Rectal smooth muscle tissue (tissue), 1 donor: Measurements from ENCODE around the gene CASQ2.

Source experiments
- H3K27ac ChIP-seq: one replicate; pipeline ENCODE4 v1.7.0; 2013; ENCODE audit warnings: low read depth, low read length, inconsistent platforms
- H3K27me3 ChIP-seq: one replicate; pipeline ENCODE4 v1.7.0; 2013; ENCODE audit warnings: low read length; ENCODE audit not compliant: control insufficient read depth, insufficient read depth
- H3K36me3 ChIP-seq: one replicate; pipeline ENCODE4 v1.7.0; 2013; ENCODE audit warnings: low read length; ENCODE audit not compliant: control insufficient read depth, insufficient read depth
- H3K4me1 ChIP-seq: one replicate; pipeline ENCODE4 v1.7.0; 2013; ENCODE audit warnings: low read length; ENCODE audit not compliant: control insufficient read depth, insufficient read depth
- H3K4me3 ChIP-seq: one replicate; pipeline ENCODE4 v1.7.0; 2013; ENCODE audit warnings: low read length
- H3K9ac ChIP-seq: one replicate; pipeline ENCODE4 v1.7.0; 2013; ENCODE audit warnings: low read length

CASQ2 gene

DNA sequence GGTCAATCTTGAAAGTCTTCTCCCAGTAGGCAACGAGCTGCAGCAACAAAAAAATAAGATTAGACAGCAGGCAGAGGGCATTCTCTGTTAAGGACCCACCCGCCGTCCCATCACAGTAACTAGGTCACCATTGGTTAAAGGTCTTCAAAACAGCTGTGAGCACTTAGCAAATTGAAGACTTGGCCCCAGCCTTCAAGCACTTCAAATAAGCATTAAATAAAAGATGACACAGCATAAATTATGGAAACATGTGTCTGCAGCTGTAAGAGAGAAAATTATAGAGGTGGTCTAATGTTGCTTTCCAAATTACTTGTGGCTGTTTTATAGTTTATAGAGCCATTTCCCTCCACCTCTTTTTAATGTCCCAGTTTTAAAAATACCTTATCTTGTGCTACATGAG lies 65.6 kb downstream of the CASQ2 start:
- no peaks in the 10 kb centered on the region for H3K4me1 ChIP-seq
- H3K36me3 ChIP-seq = no peaks in the 10 kb centered on the region
- H3K27ac ChIP-seq = no peak overlapping the region

GRCh38 chr1:115701090-115701489 lies 67.4 kb downstream of the CASQ2 start:
- Histone ChIP-seq H3K36me3 (no peaks in the 10 kb centered on the region), H3K27ac (no peak overlapping the region), H3K9ac (no peak overlapping the region), H3K27me3 (no peaks in the 10 kb centered on the region), H3K4me3 (no peak overlapping the region), H3K4me1 (no peaks in the 10 kb centered on the region)

More for the DNA sequence above, 65.6 kb downstream of the CASQ2 start:
- Histone ChIP-seq H3K9ac (no peak overlapping the region), H3K27me3 (no peaks in the 10 kb centered on the region), H3K4me3 (no peak overlapping the region)

- Histone ChIP-seq H3K9ac (no peak overlapping the region), H3K4me3 (no peak overlapping the region), H3K27me3 (no peaks in the 10 kb centered on the region), H3K4me1 (no peaks in the 10 kb centered on the region), H3K27ac (no peak overlapping the region), H3K36me3 (peaks cover under 1% of the 10 kb centered on the region)
Measured at GRCh38 chr1:115697619-115698018, 70.9 kb downstream of the CASQ2 start.

GRCh38 chr1:115694805-115695204 lies 73.7 kb downstream of the CASQ2 start:
- Histone ChIP-seq H3K36me3 (peaks cover 18% of the 10 kb centered on the region), H3K4me3 (no peak overlapping the region), H3K9ac (no peak overlapping the region), H3K4me1 (no peaks in the 10 kb centered on the region), H3K27ac (no peak overlapping the region), H3K27me3 (no peaks in the 10 kb centered on the region)

- Histone ChIP-seq H3K4me3 (no peak overlapping the region), H3K36me3 (peaks cover 19% of the 10 kb centered on the region), H3K4me1 (no peaks in the 10 kb centered on the region), H3K27me3 (no peaks in the 10 kb centered on the region), H3K27ac (no peak overlapping the region), H3K9ac (no peak overlapping the region)
Measured at GRCh38 chr1:115692224-115692623, 76.3 kb downstream of the CASQ2 start.

- Histone ChIP-seq H3K9ac (no peak overlapping the region), H3K36me3 (peaks cover 19% of the 10 kb centered on the region), H3K27me3 (no peaks in the 10 kb centered on the region), H3K4me1 (no peaks in the 10 kb centered on the region), H3K27ac (no peak overlapping the region), H3K4me3 (no peak overlapping the region)
Measured at GRCh38 chr1:115690972-115691371, 77.5 kb downstream of the CASQ2 start.

GRCh38 chr1:115687744-115688143 lies 80.8 kb downstream of the CASQ2 start:
- Histone ChIP-seq H3K4me1 (no peaks in the 10 kb centered on the region), H3K27me3 (no peaks in the 10 kb centered on the region), H3K4me3 (no peak overlapping the region), H3K9ac (no peak overlapping the region), H3K27ac (no peak overlapping the region), H3K36me3 (peaks cover 34% of the 10 kb centered on the region)

GRCh38 chr1:115685029-115685705 lies 83.3 kb downstream of the CASQ2 start:
- H3K9ac ChIP-seq = no peak overlapping the region
- no peak overlapping the region for H3K27ac ChIP-seq
- H3K27me3 ChIP-seq = no peaks in the 10 kb centered on the region
- peaks cover 19% of the 10 kb centered on the region for H3K36me3 ChIP-seq
- H3K4me3 ChIP-seq = no peak overlapping the region
- H3K4me1 ChIP-seq = peaks cover 3% of the 10 kb centered on the region

GRCh38 chr1:115682792-115683191 lies 85.7 kb downstream of the CASQ2 start:
- Histone ChIP-seq H3K4me3 (no peak overlapping the region), H3K9ac (no peak overlapping the region), H3K27ac (no peak overlapping the region), H3K27me3 (no peaks in the 10 kb centered on the region), H3K36me3 (peaks cover 15% of the 10 kb centered on the region), H3K4me1 (peaks cover 23% of the 10 kb centered on the region)

DNA sequence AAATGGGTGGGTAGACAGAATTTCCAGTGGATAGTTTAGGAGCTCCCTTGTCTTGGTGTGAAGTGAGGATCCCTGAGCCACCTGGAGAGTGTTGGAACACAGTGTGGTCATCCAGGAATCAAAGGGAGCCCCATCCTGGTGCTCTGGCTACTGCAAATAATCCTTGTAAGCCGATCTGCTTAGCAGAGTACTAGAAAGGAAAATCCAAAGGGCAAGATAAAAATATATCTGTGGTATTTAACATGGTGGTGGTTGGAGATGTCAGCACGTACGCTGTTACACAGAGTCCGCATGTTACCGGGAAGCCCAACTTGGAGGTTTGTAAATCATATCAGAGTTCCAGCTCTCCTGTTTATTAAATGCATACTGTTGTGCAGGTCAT lies 87.8 kb downstream of the CASQ2 start:
- H3K9ac ChIP-seq = no peak overlapping the region
- H3K27ac ChIP-seq = peak overlapping the region; percentile 79
- no peaks in the 10 kb centered on the region for H3K27me3 ChIP-seq
- no peak overlapping the region for H3K4me3 ChIP-seq
- H3K36me3 ChIP-seq = peaks cover 13% of the 10 kb centered on the region
- H3K4me1 ChIP-seq = peaks cover 34% of the 10 kb centered on the region

GRCh38 chr1:115679141-115679611 lies 89.3 kb downstream of the CASQ2 start:
- H3K27ac ChIP-seq = peak overlapping the region; percentile 79
- no peak overlapping the region for H3K4me3 ChIP-seq
- H3K4me1 ChIP-seq = peaks cover 38% of the 10 kb centered on the region
- no peak overlapping the region for H3K9ac ChIP-seq
- H3K27me3 ChIP-seq = no peaks in the 10 kb centered on the region
- no peaks in the 10 kb centered on the region for H3K36me3 ChIP-seq

DNA sequence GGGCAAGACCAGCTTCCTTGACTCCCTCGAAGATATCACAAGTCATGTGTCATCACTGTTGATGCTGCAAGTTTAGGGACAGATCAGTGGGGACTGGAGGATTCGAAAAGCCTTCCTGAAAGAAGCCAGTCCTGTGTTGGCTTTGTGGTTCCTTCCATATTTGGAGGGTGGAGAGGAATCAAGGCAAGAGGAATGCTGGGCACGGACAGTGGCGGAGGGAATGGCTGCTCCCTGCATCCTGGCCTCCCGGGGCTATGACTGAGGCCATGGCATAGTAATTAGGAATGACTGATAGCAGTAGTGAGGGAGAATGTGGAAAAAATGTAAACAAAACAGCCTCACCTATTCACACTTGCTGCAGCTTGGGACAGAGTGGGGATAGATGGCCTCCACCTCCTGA lies 90.4 kb downstream of the CASQ2 start:
- Histone ChIP-seq H3K27ac (peak overlapping the region; percentile 79), H3K27me3 (no peaks in the 10 kb centered on the region), H3K4me1 (peaks cover 44% of the 10 kb centered on the region), H3K9ac (no peak overlapping the region), H3K4me3 (peak overlapping the region; percentile 24), H3K36me3 (peaks cover 3% of the 10 kb centered on the region)

GRCh38 chr1:115677565-115677964 lies 90.9 kb downstream of the CASQ2 start:
- peaks cover 50% of the 10 kb centered on the region for H3K4me1 ChIP-seq
- no peaks in the 10 kb centered on the region for H3K27me3 ChIP-seq
- no peak overlapping the region for H3K9ac ChIP-seq
- peaks cover 3% of the 10 kb centered on the region for H3K36me3 ChIP-seq
- peak overlapping the region; percentile 79 for H3K27ac ChIP-seq
- H3K4me3 ChIP-seq = no peak overlapping the region
